HG02981 (cell line): ENCODE data around the gene TK2.
A peak's percentile ranks its signal among the peaks of the same experiment; 100 is the strongest.

Source experiments
- ATAC-seq: cut with Tn5 transposase; IDR thresholded peaks from one replicate; pipeline ENCODE4 v1.9.1; 2021; ENCODE audit warnings: mild to moderate bottlenecking, moderate library complexity; ENCODE audit not compliant: unreplicated experiment

The TK2 gene

GRCh38 chr16:66547101-66547989, 2.6 kb downstream of the TK2 start:
- ATAC-seq = no peak

DNA sequence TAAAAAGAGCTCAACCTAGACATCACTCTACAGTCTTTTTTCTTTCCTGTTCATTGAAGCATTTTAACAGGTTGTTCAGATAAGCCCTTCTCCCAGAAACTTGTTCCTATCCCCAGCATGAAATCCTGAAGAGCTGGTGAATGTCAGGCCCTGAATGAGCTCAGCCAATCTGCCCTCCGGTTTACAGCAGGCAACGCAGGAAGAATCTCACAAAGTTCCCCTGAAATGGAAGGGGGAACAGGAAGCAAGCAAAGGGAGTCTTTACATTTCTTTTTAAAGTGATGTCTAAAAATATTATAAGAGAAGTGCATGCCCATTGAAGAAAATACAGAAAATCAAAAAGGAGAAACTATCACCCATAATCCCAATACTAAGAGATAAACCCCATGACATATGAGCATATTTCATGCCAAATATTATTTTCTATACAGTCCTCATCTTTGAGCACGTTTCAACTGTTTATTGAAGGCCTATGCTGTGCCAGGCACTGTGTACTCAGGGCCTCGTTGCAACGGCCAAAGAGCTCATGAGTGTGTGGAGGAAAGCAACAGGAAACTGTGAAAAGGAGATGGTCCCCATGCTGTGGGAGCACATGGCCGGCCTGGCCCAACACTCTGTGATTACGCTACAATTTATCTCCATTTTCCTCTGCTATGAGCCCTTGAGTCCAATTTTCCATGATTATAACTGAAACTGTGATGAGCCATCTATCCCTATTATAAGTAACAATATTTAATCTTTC, 5.7 kb downstream of the TK2 start:
- no peak for ATAC-seq

DNA sequence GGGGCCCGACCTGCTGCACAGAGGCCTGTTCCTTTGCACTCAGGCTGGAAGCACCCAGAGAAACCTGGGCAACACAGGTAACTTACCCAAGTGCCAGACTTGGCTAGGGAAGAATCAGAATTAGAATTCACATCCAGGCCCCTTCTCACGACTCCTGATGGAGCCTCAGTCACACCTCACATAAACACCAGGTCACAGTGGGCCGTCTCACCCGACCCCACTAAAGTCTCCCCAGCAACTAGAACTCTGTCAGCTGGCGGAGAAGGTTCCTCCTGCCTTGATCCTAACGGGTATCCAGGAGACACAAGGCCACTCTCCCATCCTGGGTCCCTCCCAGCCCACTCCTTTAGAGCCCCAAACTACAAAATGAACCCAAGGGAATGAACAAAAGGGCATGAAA, 6.4 kb downstream of the TK2 start:
- no peak for ATAC-seq

- ATAC-seq = no peak
Observed at GRCh38 chr16:66542396-66542795, 7.5 kb downstream of the TK2 start.

GRCh38 chr16:66541388-66542355, 8.2 kb downstream of the TK2 start:
- no peak for ATAC-seq

GRCh38 chr16:66539623-66540469, 10.1 kb downstream of the TK2 start:
- ATAC-seq = peak; percentile 62

GRCh38 chr16:66538910-66539309, 11.0 kb downstream of the TK2 start:
- ATAC-seq = no peak

- ATAC-seq = no peak
Observed at GRCh38 chr16:66537236-66537635, 12.7 kb downstream of the TK2 start.

GRCh38 chr16:66536525-66536924, 13.4 kb downstream of the TK2 start:
- no peak for ATAC-seq

GRCh38 chr16:66534376-66534799, 15.5 kb downstream of the TK2 start:
- ATAC-seq = no peak

GRCh38 chr16:66529475-66529874, 20.4 kb downstream of the TK2 start:
- no peak for ATAC-seq

- no peak for ATAC-seq
Observed at GRCh38 chr16:66528294-66528693, 21.6 kb downstream of the TK2 start.

GRCh38 chr16:66525396-66526180, 24.3 kb downstream of the TK2 start:
- ATAC-seq = no peak

DNA sequence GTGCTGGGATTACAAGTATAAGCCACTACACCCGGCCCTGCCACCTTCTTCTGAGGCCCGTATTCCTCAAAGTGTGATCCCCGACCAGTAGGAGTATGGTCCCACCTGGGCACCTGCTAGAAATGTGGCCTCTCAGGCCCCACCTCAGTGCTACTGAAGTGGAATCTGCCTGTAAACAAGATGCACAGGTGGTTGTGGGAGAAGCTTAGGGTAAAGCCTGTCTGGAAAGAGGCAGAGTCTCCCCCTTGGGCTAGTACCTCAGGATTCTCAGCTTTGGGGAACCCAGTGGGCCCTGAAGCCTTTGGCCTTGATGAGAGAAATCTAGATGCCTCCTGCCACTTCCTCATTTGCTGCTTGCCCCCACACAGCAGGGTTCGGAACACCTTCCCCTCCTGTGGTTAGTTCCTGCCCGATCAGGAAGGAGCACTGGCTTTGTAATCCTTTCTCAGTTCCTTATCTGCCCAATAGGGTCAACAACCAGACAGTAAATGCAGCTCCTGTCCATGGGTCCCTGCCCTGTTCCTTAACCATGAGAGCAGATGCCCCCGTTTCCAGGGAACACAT, 25.2 kb downstream of the TK2 start:
- peak; percentile 73 for ATAC-seq

DNA sequence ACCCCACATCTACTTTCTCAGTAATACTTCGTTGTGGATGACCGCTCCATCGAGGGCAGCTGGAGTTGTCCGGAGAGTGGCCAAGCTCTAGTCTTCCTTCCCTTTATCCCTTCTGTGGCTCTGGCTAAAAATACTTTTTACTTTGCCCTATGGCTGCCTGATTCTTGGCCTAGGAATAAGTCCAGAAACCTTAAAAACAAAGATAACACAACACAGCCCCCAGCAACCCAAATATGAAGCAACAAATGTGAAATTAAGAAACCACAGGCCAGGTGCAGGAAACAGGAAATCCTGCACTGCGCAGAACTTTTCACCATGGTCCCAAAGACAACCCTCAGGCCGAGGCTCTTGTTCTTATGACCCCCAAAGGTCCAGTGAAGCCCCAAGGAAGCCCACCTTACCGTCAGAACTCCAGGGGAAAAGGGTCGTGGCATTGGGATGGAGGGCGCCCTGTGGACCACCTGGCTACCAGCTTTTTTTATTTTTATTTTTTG, 26.0 kb downstream of the TK2 start:
- ATAC-seq = peak; percentile 50

DNA sequence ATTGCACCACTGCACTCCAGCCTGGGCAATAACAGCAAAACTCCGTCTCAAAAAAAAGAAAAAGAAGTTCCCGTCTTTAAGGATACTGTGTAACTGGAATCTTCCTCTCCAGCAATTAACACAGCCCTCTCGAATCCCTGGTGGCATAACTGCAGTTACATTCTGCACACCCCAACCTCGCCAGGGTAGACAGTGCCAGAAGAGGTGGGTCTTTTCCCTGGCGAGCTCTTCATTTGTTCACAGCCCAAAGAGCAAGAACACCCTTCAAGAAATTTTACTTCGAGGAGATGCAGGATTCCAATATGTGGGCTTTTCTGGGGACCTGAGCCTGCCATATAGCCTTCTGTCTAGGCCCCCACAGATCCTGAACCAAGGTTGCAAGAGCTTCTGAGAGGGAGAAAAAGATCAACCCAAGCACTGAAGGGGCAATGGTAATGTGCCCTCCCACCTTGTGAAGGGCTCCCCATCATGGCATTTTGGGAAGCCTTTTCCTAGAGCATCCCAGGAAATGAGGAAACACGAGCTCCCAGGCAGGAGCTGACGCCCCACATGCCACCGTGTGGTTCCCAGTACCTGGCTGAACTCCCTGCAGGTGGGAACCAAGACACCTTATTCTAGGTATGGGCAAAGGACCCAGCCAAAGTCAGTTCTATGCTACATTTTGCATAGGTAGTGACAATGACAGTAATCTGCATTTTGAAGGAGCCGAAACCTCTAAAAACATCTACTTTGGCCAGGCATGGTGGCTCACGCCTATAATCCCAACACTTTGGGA, 26.9 kb downstream of the TK2 start:
- no peak for ATAC-seq

- ATAC-seq = no peak
Observed at GRCh38 chr16:66521951-66522771, 27.8 kb downstream of the TK2 start.
